ENCODE data around the gene CAMP.

Gene CAMP

GRCh38 chr3:48215019-48215418 is 8.3 kb upstream of the CAMP start:
- no peak for DNase-seq

- no peak for DNase-seq
Observed at GRCh38 chr3:48215466-48215865, 7.8 kb upstream of the CAMP start.

DNA sequence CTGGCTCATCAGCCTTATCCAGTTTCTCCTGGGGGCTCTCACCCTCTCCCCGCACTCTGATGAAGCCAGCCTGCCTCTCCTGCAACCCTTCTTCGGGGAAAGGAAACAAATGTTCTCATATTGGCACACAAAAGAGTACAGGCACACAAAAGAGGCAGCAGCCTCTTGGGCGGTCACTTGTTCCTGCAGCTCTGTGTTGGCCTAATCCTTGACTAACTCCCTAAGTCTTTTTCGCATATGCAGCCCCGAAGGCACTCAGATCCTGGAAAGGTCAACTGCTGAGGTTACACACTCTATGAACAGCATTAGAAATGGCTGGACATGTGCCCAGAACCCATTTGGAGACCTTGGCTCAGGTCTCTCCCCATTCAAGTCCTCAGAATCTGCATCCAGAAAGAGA is 7.4 kb upstream of the CAMP start:
- no peak for DNase-seq

- no peak for DNase-seq
Observed at GRCh38 chr3:48217449-48217848, 5.8 kb upstream of the CAMP start.

DNA sequence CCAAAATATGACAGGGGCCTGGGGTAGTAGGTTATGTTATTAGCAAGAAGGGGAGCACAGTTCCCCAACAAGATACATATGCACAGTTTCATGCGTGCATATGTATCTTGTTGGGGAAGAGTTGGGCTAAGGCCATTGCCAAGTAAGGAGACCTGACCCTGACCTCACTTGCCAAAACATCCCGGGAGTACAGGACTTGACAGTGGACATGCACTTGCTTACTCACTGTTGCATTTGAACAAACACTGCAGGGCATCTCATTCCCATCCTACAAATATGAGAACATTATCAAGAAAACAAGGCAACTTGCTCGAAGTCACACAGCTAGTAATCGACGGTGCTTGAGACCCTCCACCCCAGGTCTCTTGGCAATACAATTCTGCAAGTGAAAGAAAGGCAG is 4.8 kb upstream of the CAMP start:
- no peak for DNase-seq

- DNase-seq: no peak
Observed at GRCh38 chr3:48219543-48219942, 3.8 kb upstream of the CAMP start.

GRCh38 chr3:48220746-48221145 is 2.5 kb upstream of the CAMP start:
- DNase-seq: no peak

DNA sequence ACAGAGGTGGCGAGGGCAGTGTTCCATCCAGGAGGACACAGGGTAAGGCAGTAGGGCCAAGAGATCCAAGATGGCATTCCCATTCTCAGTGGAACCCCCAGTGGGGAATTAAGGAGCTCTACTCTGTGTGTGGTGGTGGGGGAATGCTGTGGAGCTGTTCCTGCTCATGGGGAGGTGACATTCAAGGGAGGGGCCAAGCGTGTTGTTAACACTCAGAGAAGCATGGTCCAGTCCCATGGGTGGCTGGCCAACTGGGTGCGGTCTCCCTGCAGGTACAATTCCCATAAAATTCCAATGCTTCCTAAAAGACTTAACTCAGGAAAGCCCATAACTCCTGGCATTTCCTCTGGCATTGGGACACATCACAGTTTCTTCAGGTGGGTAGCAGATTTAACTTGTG is 2.3 kb downstream of the CAMP start:
- no peak for DNase-seq

GRCh38 chr3:48226939-48227338 is 3.6 kb downstream of the CAMP start:
- DNase-seq: no peak

DNA sequence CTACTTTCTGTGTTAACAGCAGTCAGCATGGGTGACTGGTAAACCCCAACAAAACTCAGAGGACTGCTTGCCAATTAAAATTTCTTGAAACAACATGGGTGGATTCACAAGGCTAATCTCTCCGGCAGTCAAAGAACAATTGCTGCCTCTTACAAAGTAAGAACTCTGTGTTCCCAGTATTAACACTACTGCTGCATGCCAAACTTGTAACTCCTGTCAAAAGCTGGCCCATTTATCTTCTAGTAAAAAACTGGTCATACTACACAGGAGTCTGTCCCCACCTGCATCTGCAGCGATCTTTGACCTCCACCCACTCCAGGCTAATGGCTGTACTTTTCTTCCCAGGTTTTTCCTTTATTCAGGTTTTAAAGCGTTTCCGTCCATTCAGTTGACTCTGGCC is 8.9 kb downstream of the CAMP start:
- DNase-seq: no peak

GRCh38 chr3:48232734-48233133 is 9.4 kb downstream of the CAMP start:
- peak; percentile 46 for DNase-seq

DNA sequence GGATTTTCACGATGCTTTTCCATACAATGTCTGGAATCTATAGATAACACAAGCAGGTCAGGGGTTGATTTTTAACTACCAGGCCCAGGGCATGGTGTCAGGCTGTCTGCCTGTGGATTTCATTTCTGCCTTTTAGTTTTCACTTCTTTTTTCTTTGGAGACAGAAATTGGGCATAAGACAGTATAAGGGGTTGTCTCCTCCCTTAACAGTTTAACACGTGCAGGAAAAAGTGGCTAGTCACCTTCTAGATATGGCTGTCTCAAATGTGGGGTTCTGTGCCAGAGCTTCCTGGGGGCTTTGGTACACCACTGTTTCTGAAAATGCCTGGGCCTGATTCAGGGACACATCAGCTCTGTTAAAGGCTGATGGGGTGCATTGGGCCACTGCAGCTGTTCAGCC is 10.2 kb downstream of the CAMP start:
- DNase-seq: no peak

GRCh38 chr3:48236531-48236930 is 13.2 kb downstream of the CAMP start:
- no peak for DNase-seq

DNA sequence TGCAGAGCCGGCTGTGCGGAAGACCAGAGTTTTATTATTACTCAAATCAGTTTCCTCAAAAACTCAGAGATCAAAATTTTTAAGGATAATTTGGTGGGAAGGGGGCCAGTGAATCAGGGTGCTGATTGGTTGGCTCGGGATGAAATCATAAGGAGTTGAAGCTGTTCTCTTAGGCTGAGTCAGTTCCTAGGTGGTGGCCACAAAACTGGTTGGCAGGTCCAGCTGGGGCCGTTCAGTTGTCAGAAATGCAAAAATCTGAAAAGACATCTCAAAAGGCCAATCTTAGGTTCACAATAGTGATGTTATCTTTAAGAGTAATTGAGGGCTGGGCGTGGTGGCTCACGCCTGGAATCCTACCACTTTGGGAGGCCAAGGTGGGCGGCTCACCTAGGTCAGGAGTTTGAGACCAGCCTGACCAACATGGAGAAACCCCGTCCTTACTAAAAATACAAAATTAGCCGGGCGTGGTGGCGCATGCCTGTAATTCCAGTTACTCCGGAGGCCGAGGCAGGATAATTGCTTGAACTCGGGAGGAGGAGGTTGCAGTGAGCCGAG is 15.3 kb downstream of the CAMP start:
- DNase-seq: no peak

- DNase-seq: no peak
Observed at GRCh38 chr3:48240000-48240963, 17.0 kb downstream of the CAMP start.

DNA sequence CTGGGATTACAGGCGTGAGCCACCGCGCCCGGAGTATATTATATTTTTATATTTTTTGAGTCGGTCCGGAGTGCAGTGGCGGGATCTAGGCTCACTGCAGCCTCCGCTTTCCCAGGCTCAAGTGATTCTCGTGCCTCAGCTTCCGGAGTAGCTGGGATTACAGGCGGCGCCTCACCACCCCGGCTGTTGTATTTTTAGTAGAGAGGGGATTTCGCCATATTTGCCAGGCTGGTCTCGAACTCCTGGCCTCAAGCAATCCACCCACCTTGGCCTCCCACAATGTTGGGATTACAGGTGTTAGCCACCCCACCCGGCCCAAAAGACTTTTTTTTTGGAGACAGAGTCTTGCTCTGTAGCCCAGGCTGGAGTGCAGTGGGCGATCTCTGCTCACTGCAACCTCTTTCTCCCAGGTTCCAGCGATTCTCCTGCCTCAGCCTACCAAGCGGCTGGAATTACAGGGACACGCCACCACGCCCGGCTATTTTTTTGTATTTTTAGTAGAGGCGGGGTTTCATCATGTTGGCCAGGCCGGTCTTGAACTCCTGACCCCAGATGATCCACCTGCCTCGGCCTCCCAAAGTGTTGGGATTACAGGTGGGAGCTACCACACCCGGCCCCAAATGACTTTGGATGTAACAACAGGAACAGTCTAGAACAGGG is 18.6 kb downstream of the CAMP start:
- DNase-seq: no peak

- DNase-seq: no peak
Observed at GRCh38 chr3:48243886-48244285, 20.6 kb downstream of the CAMP start.

GRCh38 chr3:48244461-48244860 is 21.2 kb downstream of the CAMP start:
- DNase-seq: no peak

GRCh38 chr3:48245136-48245535 is 21.8 kb downstream of the CAMP start:
- no peak for DNase-seq

GRCh38 chr3:48247401-48247811 is 24.1 kb downstream of the CAMP start:
- no peak for DNase-seq

DNA sequence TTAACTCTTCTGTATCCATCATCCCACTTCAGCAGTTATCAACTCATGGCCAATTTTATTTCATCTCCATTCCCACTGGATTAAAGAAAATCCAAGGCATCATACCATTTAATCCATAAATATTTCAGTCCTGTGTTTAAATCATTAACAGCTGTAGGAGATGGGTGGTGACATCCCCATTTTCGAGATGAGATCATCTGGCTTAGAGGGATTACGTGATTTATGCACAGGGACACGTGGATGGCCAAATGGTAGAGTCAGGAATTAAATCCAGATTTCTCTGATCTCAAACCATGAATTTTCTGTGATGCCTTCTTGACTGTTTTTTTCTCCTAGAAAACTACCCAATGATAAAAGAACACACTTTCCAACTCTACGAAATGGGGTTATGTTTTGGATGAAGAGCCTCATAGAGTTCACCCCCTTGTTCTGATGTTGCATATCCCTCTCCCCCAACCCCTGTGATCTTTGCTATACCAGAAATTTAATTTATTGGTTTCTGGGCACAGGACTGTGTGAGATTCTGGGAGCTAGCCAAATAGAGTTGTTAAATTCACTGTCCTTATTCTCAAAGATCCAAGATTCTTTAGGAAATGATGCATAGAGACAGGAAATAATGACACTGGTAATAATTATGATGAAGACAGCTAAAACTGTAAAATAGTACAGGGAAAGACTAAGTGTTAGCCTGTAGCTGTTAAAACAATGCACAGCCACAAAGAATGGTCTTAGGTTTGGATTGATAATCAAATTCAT is 25.0 kb downstream of the CAMP start:
- DNase-seq: no peak

DNA sequence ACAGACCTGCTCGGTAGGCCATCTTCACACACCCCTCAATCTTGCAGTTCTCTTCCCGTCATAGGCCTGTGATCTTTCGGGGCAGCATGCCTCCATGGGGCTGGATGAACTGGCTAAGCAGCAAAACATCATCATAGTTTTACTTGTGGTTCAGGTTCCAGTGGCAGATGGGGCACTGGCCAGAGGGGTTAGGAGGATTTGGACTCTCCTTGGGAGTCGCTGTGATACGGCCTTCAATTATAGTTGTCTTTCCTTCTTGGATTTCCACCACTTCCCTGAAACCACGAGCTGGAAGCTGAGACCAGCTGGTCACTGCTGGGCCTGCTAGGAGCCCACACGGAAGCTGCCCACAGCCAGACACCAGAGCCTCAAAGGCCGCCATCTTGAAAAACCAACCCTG is 33.3 kb downstream of the CAMP start:
- no peak for DNase-seq

DNA sequence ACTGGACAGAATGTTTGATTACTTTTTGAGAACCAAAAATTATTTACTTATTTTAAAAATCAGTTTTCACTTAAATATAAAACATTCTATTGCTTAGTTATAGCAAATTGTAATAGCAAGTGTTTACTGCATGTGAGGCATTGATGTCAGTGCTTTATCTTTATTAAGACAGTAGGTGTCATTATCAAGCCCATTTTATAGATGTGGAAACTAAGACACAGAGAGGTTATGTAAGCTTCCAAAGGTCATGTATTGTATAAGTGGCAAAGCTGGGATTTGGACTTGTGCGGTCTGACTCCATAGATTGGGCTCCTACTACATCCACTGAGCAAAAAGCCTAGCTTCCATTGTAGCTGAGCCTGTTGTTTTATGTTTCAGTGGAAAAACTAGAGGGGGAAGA is 35.2 kb downstream of the CAMP start:
- DNase-seq: no peak

All from left hindlimb (tissue), 1 donor.